AG10803 (cell line): ENCODE data around the gene NEXMIF.
"Not testable (repeated sequence)": the region's sequence is repeated elsewhere in the genome, so short reads cannot be mapped to it uniquely, and the experiment has no call there.

Experiments used
- DNase-seq: peaks from one replicate; pipeline ENCODE4 v3.0.0; 2010; ENCODE audit warnings: low read depth
- H3K4me3 ChIP-seq: 2 replicates; pipeline ENCODE4 v1.5.1; 2011; ENCODE audit warnings: mild to moderate bottlenecking, low read length, control low read depth
- CTCF ChIP-seq: conservative IDR thresholded peaks from 2 replicates; pipeline ENCODE4 v1.5.1; 2011; ENCODE audit warnings: mild to moderate bottlenecking, low read length, control low read depth, inconsistent platforms

NEXMIF gene

GRCh38 chrX:74865725-74866124 lies 59.5 kb downstream of the NEXMIF start:
- H3K4me3 ChIP-seq = no peak overlapping the region
- no peak for TF ChIP-seq CTCF
- DNase-seq = no peak

GRCh38 chrX:74853255-74853654 lies 72.0 kb downstream of the NEXMIF start:
- no peak for TF ChIP-seq CTCF
- no peak overlapping the region for H3K4me3 ChIP-seq
- no peak for DNase-seq

- no peak overlapping the region for H3K4me3 ChIP-seq
- no peak for TF ChIP-seq CTCF
- DNase-seq = no peak
Measured at GRCh38 chrX:74835566-74835965, 89.7 kb downstream of the NEXMIF start.

- DNase-seq, H3K4me3 ChIP-seq: not testable (repeated sequence)
Measured at GRCh38 chrX:74819797-74820196, 105.5 kb downstream of the NEXMIF start.

GRCh38 chrX:74814681-74815080 lies 110.6 kb downstream of the NEXMIF start:
- DNase-seq = no peak
- TF ChIP-seq CTCF = no peak

GRCh38 chrX:74804574-74804973 lies 120.7 kb downstream of the NEXMIF start:
- TF ChIP-seq CTCF = no peak
- no peak overlapping the region for H3K4me3 ChIP-seq
- DNase-seq = no peak

More at GRCh38 chrX:74814681-74815080, 110.6 kb downstream of the NEXMIF start:
- no peak overlapping the region for H3K4me3 ChIP-seq

GRCh38 chrX:74800062-74800461 lies 125.2 kb downstream of the NEXMIF start:
- no peak for DNase-seq
- no peak for TF ChIP-seq CTCF

GRCh38 chrX:74797338-74797887 lies 127.8 kb downstream of the NEXMIF start:
- TF ChIP-seq CTCF = no peak
- DNase-seq = no peak
- H3K4me3 ChIP-seq = no peak overlapping the region

More at GRCh38 chrX:74800062-74800461, 125.2 kb downstream of the NEXMIF start:
- H3K4me3 ChIP-seq = no peak overlapping the region
